PC-3 (cell line): ENCODE measurements around the gene RTKN. TPM values are rescaled to one million over a fixed set of nuclear protein-coding genes. Genes with fewer than 3 reads are reported as not detected.

Experiments
- ATAC-seq: fragments of 200-7000 bp; cut with Tn5 transposase; 2 replicates; pipeline ENCODE4 v1.9.1; 2020; ENCODE audit warnings: mild to moderate bottlenecking, moderate library complexity
- BruUV-seq: library from RNA; stranded (reverse); fragments of 400-500 nt; replicated peaks from 2 replicates; lab custom pipeline; 2021; lab: Mats Ljungman, UMichigan
- CTCF ChIA-PET: fragments of 300-600 bp; sonication (Branson Sonifier 250); formaldehyde crosslinking; loops from one replicate; lab custom pipeline; 2022; ENCODE audit warnings: antibody characterized with exemption; lab: Charles Lee
- POLR2A ChIA-PET: fragments of 300-600 bp; sonication (Branson Sonifier 250); formaldehyde crosslinking; loops from one replicate; lab custom pipeline; 2022; ENCODE audit warnings: antibody characterized with exemption; ENCODE audit not compliant: unreplicated experiment; lab: Charles Lee
- DNase-seq: peaks from one replicate; pipeline ENCODE4 v3.0.0-alpha.2; 2015
- H2AFZ ChIP-seq: fragments of 300-600 bp; sonication (generic); 2 replicates; pipeline ENCODE4 v1.6.0; 2016; ENCODE audit warnings: antibody characterized with exemption, low read length
- H3F3A ChIP-seq: fragments of 300-600 bp; sonication (generic); one replicate; pipeline ENCODE4 v1.6.0; 2017; ENCODE audit warnings: antibody characterized with exemption, low read length, control low read depth, mild to moderate bottlenecking; ENCODE audit not compliant: unreplicated experiment
- H3K27ac ChIP-seq: fragments of 300-600 bp; sonication (generic); 2 replicates; pipeline ENCODE4 v1.5.1; 2016; ENCODE audit warnings: mild to moderate bottlenecking, low read length
- H3K27me3 ChIP-seq: fragments of 300-600 bp; sonication (generic); 2 replicates; pipeline ENCODE4 v1.6.1; 2016; ENCODE audit warnings: low read length, mixed read lengths
- H3K36me3 ChIP-seq: fragments of 300-600 bp; sonication (generic); 2 replicates; pipeline ENCODE4 v1.6.1; 2016; ENCODE audit warnings: low read depth, mixed run types, low read length, mixed read lengths
- H3K4me1 ChIP-seq: fragments of 300-600 bp; sonication (generic); 2 replicates; pipeline ENCODE4 v1.5.1; 2016; ENCODE audit warnings: low read length; ENCODE audit not compliant: insufficient read depth
- H3K4me2 ChIP-seq: fragments of 300-600 bp; sonication (generic); 2 replicates; pipeline ENCODE4 v1.6.0; 2016; ENCODE audit warnings: low read length
- H3K4me3 ChIP-seq: fragments of 300-600 bp; sonication (generic); 2 replicates; pipeline ENCODE4 v1.5.1; 2016; ENCODE audit warnings: mild to moderate bottlenecking, low read length, mixed read lengths
- H3K79me2 ChIP-seq: fragments of 300-600 bp; sonication (generic); 2 replicates; pipeline ENCODE4 v1.6.1; 2017; ENCODE audit warnings: low read length, mixed read lengths
- H3K9ac ChIP-seq: fragments of 300-600 bp; sonication (generic); 2 replicates; pipeline ENCODE4 v1.6.0; 2016; ENCODE audit warnings: mild to moderate bottlenecking, low read length
- H3K9me2 ChIP-seq: fragments of 300-600 bp; sonication (generic); replicated peaks from 2 replicates; pipeline ENCODE4 v1.6.1; 2016; ENCODE audit warnings: mixed run types, low read length, mixed read lengths
- H3K9me3 ChIP-seq: fragments of 300-600 bp; sonication (generic); 2 replicates; pipeline ENCODE4 v1.6.1; 2016; ENCODE audit warnings: low read length, mixed read lengths
- H4K20me1 ChIP-seq: fragments of 300-600 bp; sonication (generic); 2 replicates; pipeline ENCODE4 v1.6.1; 2016; ENCODE audit warnings: low read length, mixed read lengths
- EZH2 ChIP-seq: fragments of 300-600 bp; sonication (generic); IDR thresholded peaks from one replicate; pipeline ENCODE4 v1.6.1; 2017; ENCODE audit warnings: antibody characterized with exemption, mild to moderate bottlenecking, low read length; ENCODE audit not compliant: unreplicated experiment
- EZH2phosphoT487 ChIP-seq: fragments of 300-600 bp; sonication (generic); IDR thresholded peaks from 2 replicates; pipeline ENCODE4 v1.6.1; 2018; ENCODE audit warnings: mild to moderate bottlenecking, antibody characterized with exemption, low read length, borderline replicate concordance
- intact Hi-C: fragments of 100-400 bp; cut with micrococcal nuclease; formaldehyde crosslinking; loops from 2 replicates; pipeline ENCODE4 v1.9.0; 2023
- total RNA-seq: library from RNA; depleted of rRNA; stranded (reverse); fragments of >200 nt; gene quantifications from 2 replicates; pipeline ENCODE4 v1.2.3, GENCODE V29; 2014
- TF ChIP-seq, protein P1 (sequence below): fragments of 300-600 bp; sonication (generic); conservative IDR thresholded peaks from 2 replicates; pipeline ENCODE4 v1.5.1; 2017; ENCODE audit warnings: antibody characterized with exemption, low read depth, mild to moderate bottlenecking, low read length

Gene RTKN
- total RNA-seq, 1 experiment from 2014 or later, result 90.5 TPM

GRCh38 chr2:74417197-74417596 lies 24.5 kb downstream of the RTKN start:
- BruUV-seq, result no TSS peak
- H4K20me1 ChIP-seq, result no peaks in the 10 kb centered on the region

GRCh38 chr2:74416778-74417177 lies 25.0 kb downstream of the RTKN start:
- intact Hi-C loops, result no loop called here
- Histone ChIP-seq H4K20me1 (no peaks in the 10 kb centered on the region), H3K79me2 (no peaks in the 10 kb centered on the region), H3K9ac (no peak overlapping the region), H3K36me3 (no peaks in the 10 kb centered on the region), H3K27ac (no peak overlapping the region), H3K4me1 (peaks cover 6% of the 10 kb centered on the region; the same call in 1 of the 2 replicates), H3K9me2 (no peaks in the 10 kb centered on the region), H3K4me2 (no peak overlapping the region), H3K27me3 (no peaks in the 10 kb centered on the region), H3K4me3 (no peak overlapping the region), H2AFZ (no peak overlapping the region), H3K9me3 (no peaks in the 10 kb centered on the region), H3F3A (no peaks in the 10 kb centered on the region)
- ATAC-seq (no peak), DNase-seq (no peak)
- BruUV-seq, result no TSS peak
- CTCF ChIA-PET, result no interaction called here
- POLR2A ChIA-PET, result no interaction called here
- TF ChIP-seq EZH2phosphoT487, result no peak
- TF ChIP-seq, protein P1, sequence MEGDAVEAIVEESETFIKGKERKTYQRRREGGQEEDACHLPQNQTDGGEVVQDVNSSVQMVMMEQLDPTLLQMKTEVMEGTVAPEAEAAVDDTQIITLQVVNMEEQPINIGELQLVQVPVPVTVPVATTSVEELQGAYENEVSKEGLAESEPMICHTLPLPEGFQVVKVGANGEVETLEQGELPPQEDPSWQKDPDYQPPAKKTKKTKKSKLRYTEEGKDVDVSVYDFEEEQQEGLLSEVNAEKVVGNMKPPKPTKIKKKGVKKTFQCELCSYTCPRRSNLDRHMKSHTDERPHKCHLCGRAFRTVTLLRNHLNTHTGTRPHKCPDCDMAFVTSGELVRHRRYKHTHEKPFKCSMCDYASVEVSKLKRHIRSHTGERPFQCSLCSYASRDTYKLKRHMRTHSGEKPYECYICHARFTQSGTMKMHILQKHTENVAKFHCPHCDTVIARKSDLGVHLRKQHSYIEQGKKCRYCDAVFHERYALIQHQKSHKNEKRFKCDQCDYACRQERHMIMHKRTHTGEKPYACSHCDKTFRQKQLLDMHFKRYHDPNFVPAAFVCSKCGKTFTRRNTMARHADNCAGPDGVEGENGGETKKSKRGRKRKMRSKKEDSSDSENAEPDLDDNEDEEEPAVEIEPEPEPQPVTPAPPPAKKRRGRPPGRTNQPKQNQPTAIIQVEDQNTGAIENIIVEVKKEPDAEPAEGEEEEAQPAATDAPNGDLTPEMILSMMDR, result peak; percentile 27; the same call in 1 of the 2 replicates

More at GRCh38 chr2:74417197-74417596, 24.5 kb downstream of the RTKN start:
- H3K79me2 ChIP-seq, result no peaks in the 10 kb centered on the region
- H3K9me3 ChIP-seq, result no peaks in the 10 kb centered on the region
- no peaks in the 10 kb centered on the region for H3F3A ChIP-seq
- H3K36me3 ChIP-seq, result no peaks in the 10 kb centered on the region
- no peak overlapping the region for H3K27ac ChIP-seq
- H3K4me3 ChIP-seq, result no peak overlapping the region
- H3K9ac ChIP-seq, result no peak overlapping the region
- no peaks in the 10 kb centered on the region for H3K27me3 ChIP-seq
- POLR2A ChIA-PET, result no interaction called here
- H3K4me2 ChIP-seq, result no peak overlapping the region
- peaks cover 6% of the 10 kb centered on the region; the same call in 1 of the 2 replicates for H3K4me1 ChIP-seq
- DNase-seq, result no peak
- TF ChIP-seq, protein P1, result no peak
- no peak for TF ChIP-seq EZH2
- no peak for TF ChIP-seq EZH2phosphoT487
- no peak for ATAC-seq
- CTCF ChIA-PET, result no interaction called here
- intact Hi-C loops, result no loop called here
- H2AFZ ChIP-seq, result no peak overlapping the region
- H3K9me2 ChIP-seq, result no peaks in the 10 kb centered on the region

GRCh38 chr2:74415762-74416395 lies 25.9 kb downstream of the RTKN start:
- CTCF ChIA-PET, result no interaction called here
- TF ChIP-seq, protein P1, result no peak
- TF ChIP-seq EZH2, result no peak
- no peak for TF ChIP-seq EZH2phosphoT487

More at GRCh38 chr2:74415762-74416395, 25.9 kb downstream of the RTKN start:
- H3K4me1 ChIP-seq, result peaks cover 3% of the 10 kb centered on the region; the same call in 1 of the 2 replicates
- H3K9ac ChIP-seq, result no peak overlapping the region
- no peaks in the 10 kb centered on the region for H3K79me2 ChIP-seq
- H3F3A ChIP-seq, result no peaks in the 10 kb centered on the region
- no peaks in the 10 kb centered on the region for H3K9me3 ChIP-seq
- no peak overlapping the region for H2AFZ ChIP-seq
- H3K4me3 ChIP-seq, result no peak overlapping the region
- intact Hi-C loops, result no loop called here
- H3K36me3 ChIP-seq, result no peaks in the 10 kb centered on the region
- no peak overlapping the region for H3K27ac ChIP-seq
- DNase-seq (no peak), ATAC-seq (no peak)
- H3K9me2 ChIP-seq, result no peaks in the 10 kb centered on the region
- H4K20me1 ChIP-seq, result no peaks in the 10 kb centered on the region
- POLR2A ChIA-PET, result no interaction called here
- no peaks in the 10 kb centered on the region for H3K27me3 ChIP-seq
- H3K4me2 ChIP-seq, result no peak overlapping the region
- no TSS peak for BruUV-seq
